H1 (cell line): Measurements from ENCODE around the gene OSBPL9. TPM values are rescaled to one million over a fixed set of nuclear protein-coding genes. Genes with fewer than 3 reads are reported as not detected.

Experiments used
- ASH2L ChIP-seq: fragments of 200-600, 300-600 bp; sonication (generic); IDR thresholded peaks from one replicate; pipeline ENCODE4 v1.7.1; 2017; ENCODE audit warnings: low read length
- BRCA1 ChIP-seq: IDR thresholded peaks from 2 replicates; pipeline ENCODE4 v1.6.1; 2012; ENCODE audit warnings: low read depth, low read length, improper control_type of control experiment
- JUND ChIP-seq: IDR thresholded peaks from 2 replicates; pipeline ENCODE4 v1.6.1; 2011; ENCODE audit warnings: mild to moderate bottlenecking, improper control_type of control experiment, low read length
- KDM1A ChIP-seq: fragments of 200-600, 300-600 bp; sonication (generic); IDR thresholded peaks from 2 replicates; pipeline ENCODE4 v1.7.1; 2016; ENCODE audit warnings: mild to moderate bottlenecking, low read length, borderline replicate concordance
- SIX5 ChIP-seq: IDR thresholded peaks from 2 replicates; pipeline ENCODE4 v1.6.1; 2011; ENCODE audit warnings: mild to moderate bottlenecking, low read depth, low read length
- TAF1 ChIP-seq: IDR thresholded peaks from 2 replicates; pipeline ENCODE4 v1.6.1; 2011; ENCODE audit warnings: mild to moderate bottlenecking, low read depth, low read length
- YY1 ChIP-seq: IDR thresholded peaks from 2 replicates; pipeline ENCODE4 v1.6.1; 2011; ENCODE audit warnings: low read depth, mild to moderate bottlenecking, low read length
- polyA plus RNA-seq, 7 experiments: library from polyadenylated mRNA; depleted of rRNA in 3 of 7; stranded (reverse) in 5 of 7; unstranded in 2 of 7; fragments of >200 nt in 5 of 7; fragments of 200-250 nt in 2 of 7; gene quantifications; 1 replicate in 5 of 7; 2 replicates in 1 of 7; 4 replicates in 1 of 7; pipeline versions ENCODE4 v1.2.1 to v1.2.3, GENCODE V29; 2011 to 2013; ENCODE audit warnings: missing spikeins in 2 of 7, mixed read lengths in 2 of 7
- total RNA-seq: library from RNA; stranded (reverse); fragmentation: NEBNext Ultra II Directional; extraction: Animal tissue kit (Norgen Biotek cat#: 25700); gene quantifications from 2 replicates; pipeline ENCODE4 v1.2.1, GENCODE V29; 2021
- TF ChIP-seq, protein P1 (sequence below): IDR thresholded peaks from 2 replicates; pipeline ENCODE4 v1.6.1; 2012; ENCODE audit warnings: inconsistent platforms

OSBPL9 gene
- total and polyA plus RNA-seq, 2 of the 8 experiments (the other 6 are each of a cell fraction or from before 2014, with no cell fraction given), result 58.2 to 71.6 TPM

DNA sequence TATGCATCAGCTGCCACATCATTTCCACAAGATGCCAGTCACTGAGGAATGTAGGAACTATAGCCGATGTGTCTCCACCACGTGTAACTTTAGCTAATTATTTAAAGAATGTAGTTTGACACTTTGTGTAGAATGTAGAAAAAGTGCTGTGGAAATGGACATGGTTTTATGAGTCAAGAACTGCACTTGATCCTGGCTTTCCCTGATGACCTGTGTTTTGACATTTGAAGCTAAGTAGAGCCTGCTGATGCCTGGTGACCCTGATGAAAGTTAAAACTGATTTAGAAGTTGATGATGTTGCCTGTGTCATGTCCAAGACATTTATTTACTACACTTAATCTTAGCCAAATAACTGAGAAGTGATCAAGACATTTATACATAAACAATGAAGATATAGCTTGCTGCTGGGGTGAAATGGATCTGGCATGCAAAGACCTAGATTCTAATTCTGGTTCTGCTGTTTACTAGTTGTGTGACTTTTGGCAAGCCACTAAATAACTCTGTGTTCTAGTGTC, 4.4 kb upstream of the OSBPL9 start (continued):
- no peak for TF ChIP-seq ASH2L
- TF ChIP-seq SIX5, result no peak
- TF ChIP-seq BRCA1, result no peak
- no peak for TF ChIP-seq TAF1
- no peak for TF ChIP-seq KDM1A
- no peak for TF ChIP-seq YY1
- TF ChIP-seq, protein P1, sequence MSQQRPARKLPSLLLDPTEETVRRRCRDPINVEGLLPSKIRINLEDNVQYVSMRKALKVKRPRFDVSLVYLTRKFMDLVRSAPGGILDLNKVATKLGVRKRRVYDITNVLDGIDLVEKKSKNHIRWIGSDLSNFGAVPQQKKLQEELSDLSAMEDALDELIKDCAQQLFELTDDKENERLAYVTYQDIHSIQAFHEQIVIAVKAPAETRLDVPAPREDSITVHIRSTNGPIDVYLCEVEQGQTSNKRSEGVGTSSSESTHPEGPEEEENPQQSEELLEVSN, result no peak
- no peak for TF ChIP-seq JUND
- TF ChIP-seq, all 59 proteins: peak for 0
